Right lobe of liver (tissue), 6 donors: ENCODE results near the gene WBP1L. TPM values are rescaled to one million over a fixed set of nuclear protein-coding genes. Genes with fewer than 3 reads are reported as not detected.

Experiments
- ATAC-seq, 4 donors: fragments of 200-7000 bp; cut with Tn5 transposase; one replicate each; pipeline ENCODE4 v1.9.1; 2020; ENCODE audit warnings: mild to moderate bottlenecking in 4 of 4, moderate library complexity in 4 of 4
- DNase-seq, 3 donors: peaks; one replicate each; pipeline ENCODE4 v3.0.0-alpha.2; 2020
- H3K27ac ChIP-seq, 3 donors: fragments of 200-600 bp; one replicate each; pipeline ENCODE4 v1.8.0; 2022
- H3K27me3 ChIP-seq, 2 donors: fragments of 200-600 bp; one replicate each; pipeline ENCODE4 v1.8.0; 2022
- H3K36me3 ChIP-seq, 4 donors: fragments of 200-600 bp; sonication (generic) in 1 of 4; one replicate each; pipeline versions ENCODE4 v1.5.1 to v1.8.0; 2017 to 2022; ENCODE audit warnings: control low read depth in 1 of 4
- H3K4me1 ChIP-seq, 4 donors: fragments of 200-600 bp; sonication (generic) in 1 of 4; one replicate each; pipeline versions ENCODE4 v1.5.1 to v1.8.0; 2017 to 2022; ENCODE audit warnings: control low read depth in 1 of 4
- H3K4me3 ChIP-seq, 3 donors: fragments of 200-600 bp; one replicate each; pipeline ENCODE4 v1.8.0; 2022
- H3K9me3 ChIP-seq, 4 donors: fragments of 200-600 bp; sonication (generic) in 1 of 4; one replicate each; pipeline versions ENCODE4 v1.5.1 to v1.8.0; 2017 to 2022; ENCODE audit warnings: control low read depth in 1 of 4
- POLR2A ChIP-seq: fragments of 450-650 bp; IDR thresholded peaks from one replicate; pipeline ENCODE4 v1.6.1; 2017; ENCODE audit warnings: antibody characterized with exemption, mild to moderate bottlenecking
- WGBS: methylation state at CpG from one replicate; pipeline ENCODE4 v1.1.6; 2018; ENCODE audit warnings: low coverage, low lambda C conversion rate; ENCODE audit not compliant: insufficient coverage; ENCODE audit errors: missing lambda C conversion rate; 5-methylcytosine and 5-hydroxymethylcytosine counted together
- intact Hi-C, 2 donors: fragments of 100-400 bp; cut with DNase I; formaldehyde crosslinking; loops; one replicate each; pipeline versions ENCODE4 v1.11.2 to v1.14.1; 2022
- total RNA-seq, 6 experiments: library from RNA; depleted of rRNA in 2 of 6; stranded (reverse); fragments of >200 nt in 2 of 6; fragmentation: NEBNext Ultra II Directional in 3 of 6; extraction: Animal tissue kit (Norgen Biotek cat#: 25700) in 3 of 6; gene quantifications; one replicate each; pipeline versions ENCODE4 v1.1.0 to v1.2.4, GENCODE V29; 2016 to 2023
- TF ChIP-seq, protein P1 (sequence below), 4 donors: fragments of 200-600 bp in 3 of 4; fragments of 450-650 bp in 1 of 4; IDR thresholded peaks; one replicate each; pipeline versions ENCODE4 v1.5.1 to v1.8.0; 2016 to 2022; ENCODE audit warnings: antibody characterized with exemption in 4 of 4, mild to moderate bottlenecking in 2 of 4
- donor health status: DM: no; HTN: yes; CAD: no.
- donor health status: DM: no; HTN: no; CAD: no.
- donor health status: DM: no; HTN: no; CAD: no.
- donor health status: DM: no; HTN: yes; CAD: no.
- donor health status: DM: no; HTN: yes; CAD: no.

Gene WBP1L
- total RNA-seq, 6 experiments from 2014 or later: 24.1 to 58.4 (median 32.8) TPM

- Histone ChIP-seq H3K27ac (no peak overlapping the region), H3K9me3 (no peaks in the 10 kb centered on the region), H3K36me3 (no peaks in the 10 kb centered on the region), H3K4me1 (peaks cover 0 to 16% (median 4%) of the 10 kb centered on the region in 4 donors), H3K27me3 (no peaks in the 10 kb centered on the region), H3K4me3 (no peak overlapping the region)
- 74% methylated on average over 4 of the region's 4 CpGs for WGBS
- intact Hi-C loops: no loop called here
- DNase-seq (no peak), ATAC-seq (no peak)
- TF ChIP-seq POLR2A: no peak
- TF ChIP-seq, protein P1, sequence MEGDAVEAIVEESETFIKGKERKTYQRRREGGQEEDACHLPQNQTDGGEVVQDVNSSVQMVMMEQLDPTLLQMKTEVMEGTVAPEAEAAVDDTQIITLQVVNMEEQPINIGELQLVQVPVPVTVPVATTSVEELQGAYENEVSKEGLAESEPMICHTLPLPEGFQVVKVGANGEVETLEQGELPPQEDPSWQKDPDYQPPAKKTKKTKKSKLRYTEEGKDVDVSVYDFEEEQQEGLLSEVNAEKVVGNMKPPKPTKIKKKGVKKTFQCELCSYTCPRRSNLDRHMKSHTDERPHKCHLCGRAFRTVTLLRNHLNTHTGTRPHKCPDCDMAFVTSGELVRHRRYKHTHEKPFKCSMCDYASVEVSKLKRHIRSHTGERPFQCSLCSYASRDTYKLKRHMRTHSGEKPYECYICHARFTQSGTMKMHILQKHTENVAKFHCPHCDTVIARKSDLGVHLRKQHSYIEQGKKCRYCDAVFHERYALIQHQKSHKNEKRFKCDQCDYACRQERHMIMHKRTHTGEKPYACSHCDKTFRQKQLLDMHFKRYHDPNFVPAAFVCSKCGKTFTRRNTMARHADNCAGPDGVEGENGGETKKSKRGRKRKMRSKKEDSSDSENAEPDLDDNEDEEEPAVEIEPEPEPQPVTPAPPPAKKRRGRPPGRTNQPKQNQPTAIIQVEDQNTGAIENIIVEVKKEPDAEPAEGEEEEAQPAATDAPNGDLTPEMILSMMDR (IDR thresholded peaks at IDR 0.05): no peak
Observed at GRCh38 chr10:102712089-102712488, 31.7 kb upstream of the WBP1L start.

DNA sequence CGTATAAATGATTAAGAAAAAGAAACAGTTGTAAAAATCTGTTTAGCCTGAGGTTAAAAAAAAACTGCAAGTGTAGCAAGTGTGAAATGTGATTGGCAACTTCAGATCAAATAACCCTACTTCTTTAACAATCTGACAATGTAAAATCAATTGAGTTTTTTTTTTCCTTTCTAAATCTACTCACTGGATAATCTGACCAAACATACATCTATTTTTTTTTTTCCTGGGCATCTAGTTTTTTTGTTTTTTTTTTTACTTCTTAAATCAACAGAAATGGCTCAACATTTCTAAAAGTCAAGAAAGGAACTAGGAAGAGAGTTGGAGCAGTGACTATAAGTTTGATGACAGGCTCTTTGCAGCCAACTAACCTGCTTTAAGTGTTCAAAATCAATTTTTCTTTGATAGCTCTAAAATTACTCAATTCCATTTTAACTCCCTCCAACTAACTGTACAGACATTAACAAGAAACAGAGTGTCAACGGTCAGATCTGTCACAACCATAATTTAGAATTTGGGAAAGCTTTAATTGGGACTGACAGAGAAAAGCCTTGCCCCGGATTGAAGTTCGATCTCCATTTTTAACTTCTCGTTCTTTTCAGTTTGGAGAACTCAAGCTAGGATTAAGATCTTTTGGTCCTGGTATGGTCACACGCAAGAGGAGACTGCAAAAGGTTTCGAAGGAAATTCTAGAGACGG lies 30.8 kb upstream of the WBP1L start:
- no peak for DNase-seq
- 4% methylated on average over 8 of the region's 8 CpGs for WGBS
- Histone ChIP-seq H3K4me1 (peaks cover 0 to 21% (median 5%) of the 10 kb centered on the region in 4 donors), H3K36me3 (no peaks in the 10 kb centered on the region), H3K4me3 (peak overlapping the region; percentile 84 to 98 (median 91)), H3K9me3 (no peaks in the 10 kb centered on the region), H3K27me3 (no peaks in the 10 kb centered on the region), H3K27ac (peak overlapping the region; percentile 47 to 67 (median 55))
- intact Hi-C loops: no loop called here
- TF ChIP-seq, protein P1 (IDR thresholded peaks at IDR 0.05): no peak
- TF ChIP-seq POLR2A: no peak
- ATAC-seq: no peak

GRCh38 chr10:102713539-102713813 lies 30.3 kb upstream of the WBP1L start:
- no peaks in the 10 kb centered on the region for H3K27me3 ChIP-seq
- H3K4me3 ChIP-seq: peak overlapping the region; percentile 84 to 98 (median 91)
- ATAC-seq (peak; percentile 11 to 35 (median 30)), DNase-seq (no peak)
- WGBS: 4% methylated on average over 4 of the region's 13 CpGs
- TF ChIP-seq, protein P1 (IDR thresholded peaks at IDR 0.05): no peak
- TF ChIP-seq POLR2A: no peak
- H3K27ac ChIP-seq: peak overlapping the region; percentile 47 to 67 (median 55)
- intact Hi-C loops: no loop called here
- H3K9me3 ChIP-seq: no peaks in the 10 kb centered on the region
- H3K4me1 ChIP-seq: peaks cover 0 to 26% (median 5%) of the 10 kb centered on the region in 4 donors
- H3K36me3 ChIP-seq: no peaks in the 10 kb centered on the region

DNA sequence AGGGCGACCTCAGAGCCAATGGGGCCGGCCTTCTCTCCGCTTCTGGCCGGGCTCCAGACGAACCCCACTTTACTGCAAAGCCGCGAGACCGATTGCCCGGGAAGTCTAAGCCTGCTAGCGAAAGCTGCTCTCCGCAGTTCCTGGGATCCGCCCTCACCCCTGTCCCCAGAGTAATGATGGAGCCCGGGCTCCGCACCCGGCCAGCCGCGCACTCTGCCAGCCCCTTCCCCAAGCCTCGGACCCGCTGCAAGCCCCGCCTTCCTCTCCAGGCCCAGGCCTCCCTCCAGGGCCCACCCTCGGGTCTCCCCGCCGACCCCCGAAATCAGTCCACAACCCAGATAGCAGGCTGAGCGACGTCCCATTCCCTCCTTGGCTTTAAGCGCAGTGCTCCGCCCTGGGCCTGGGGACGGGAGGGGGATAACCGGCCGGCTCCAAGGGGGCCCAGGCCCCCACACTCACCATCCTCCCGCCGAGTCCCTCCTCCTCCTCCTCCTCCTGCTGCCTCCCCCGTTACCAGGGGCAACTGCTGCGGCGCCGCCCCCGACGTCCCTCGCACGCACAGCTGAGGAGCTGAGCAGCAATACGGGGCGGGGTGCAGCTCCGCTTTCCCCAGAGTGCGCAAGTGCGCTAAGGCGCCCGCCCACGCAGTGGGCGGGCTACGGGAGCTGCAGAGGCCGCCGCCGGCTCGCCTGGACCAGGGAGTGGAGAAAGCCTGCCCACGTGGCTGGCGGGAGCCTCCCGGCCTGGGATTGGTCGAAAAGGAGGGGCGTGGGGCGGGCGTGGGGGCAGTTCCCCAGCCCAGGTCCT lies 29.7 kb upstream of the WBP1L start, which contains the start of gene ARL3:
ARL3 (minus strand) TSS at position 584 of the 807 bp plus-strand sequence; CDS start at position 462, 122 bp downstream.
- intact Hi-C loops: no loop called here
- peak within 1 kb of the TSS; percentile 61 to 73 (median 67) for H3K27ac ChIP-seq
- H3K4me3 ChIP-seq: peak within 1 kb of the TSS; percentile 84 to 98 (median 91)
- no peaks in the 10 kb centered on the region for H3K9me3 ChIP-seq
- H3K36me3 ChIP-seq: no peaks in the 10 kb centered on the region
- DNase-seq (peak; percentile 99), ATAC-seq (peak; percentile 91 to 97 (median 94))
- TF ChIP-seq POLR2A: no peak
- TF ChIP-seq, protein P1 (IDR thresholded peaks at IDR 0.05): peak; percentile 7 to 38 (median 21)
- WGBS: 0% methylated on average over 1 of the region's 62 CpGs
- H3K27me3 ChIP-seq: no peaks in the 10 kb centered on the region
- H3K4me1 ChIP-seq: peaks cover 0 to 31% (median 5%) of the 10 kb centered on the region in 4 donors
